H9 (cell line): ENCODE measurements around the gene RAF1. TPM values are rescaled to one million over a fixed set of nuclear protein-coding genes. Genes with fewer than 3 reads are reported as not detected.

ENCODE experiments used
- DNase-seq: peaks from one replicate; pipeline ENCODE4 v3.0.0-alpha.2; 2017
- H2AFZ ChIP-seq: one replicate; pipeline ENCODE4 v1.6.1; 2013; ENCODE audit warnings: mild to moderate bottlenecking, low read length, control low read depth, moderate library complexity
- H2AK5ac ChIP-seq: 2 replicates; pipeline ENCODE4 v1.6.1; 2013; ENCODE audit warnings: low read length, control low read depth, mixed read lengths; ENCODE audit not compliant: insufficient read length
- H2BK120ac ChIP-seq: one replicate; pipeline ENCODE4 v1.6.1; 2013; ENCODE audit warnings: low read depth, mild to moderate bottlenecking, low read length, control low read depth, inconsistent platforms; ENCODE audit not compliant: poor library complexity, severe bottlenecking
- H2BK12ac ChIP-seq: 2 replicates; pipeline ENCODE4 v1.6.1; 2013; ENCODE audit warnings: low read length, control low read depth, mixed read lengths, low read depth; ENCODE audit not compliant: insufficient read length
- H2BK15ac ChIP-seq: 2 replicates; pipeline ENCODE4 v1.6.1; 2013; ENCODE audit warnings: low read depth, low read length, control low read depth
- H2BK20ac ChIP-seq: one replicate; pipeline ENCODE4 v1.6.1; 2013; ENCODE audit warnings: low read depth, mild to moderate bottlenecking, low read length, control low read depth, inconsistent platforms; ENCODE audit not compliant: poor library complexity, severe bottlenecking
- H2BK5ac ChIP-seq: 2 replicates; pipeline ENCODE4 v1.6.1; 2013; ENCODE audit warnings: low read length, control low read depth, mixed read lengths; ENCODE audit not compliant: insufficient read length
- H3K14ac ChIP-seq: 2 replicates; pipeline ENCODE4 v1.6.1; 2013; ENCODE audit warnings: low read length, control low read depth; ENCODE audit not compliant: insufficient read depth
- H3K18ac ChIP-seq: 2 replicates; pipeline ENCODE4 v1.6.1; 2013; ENCODE audit warnings: low read depth, mild to moderate bottlenecking, mixed read lengths, low read length, control low read depth; ENCODE audit not compliant: insufficient read length
- H3K23ac ChIP-seq: 2 replicates; pipeline ENCODE4 v1.6.1; 2013; ENCODE audit warnings: low read length, control low read depth, mixed read lengths, low read depth; ENCODE audit not compliant: insufficient read length
- H3K23me2 ChIP-seq: 2 replicates; pipeline ENCODE4 v1.6.1; 2013; ENCODE audit warnings: low read depth, mild to moderate bottlenecking, mixed read lengths, low read length, control low read depth; ENCODE audit not compliant: insufficient read length, poor library complexity, severe bottlenecking
- H3K27ac ChIP-seq: 2 replicates; pipeline ENCODE4 v1.5.1; 2013; ENCODE audit warnings: low read length, control low read depth, mixed read lengths, low read depth; ENCODE audit not compliant: insufficient read length
- H3K27me3 ChIP-seq: 2 replicates; pipeline ENCODE4 v1.6.1; 2013; ENCODE audit warnings: low read length, control low read depth, inconsistent platforms; ENCODE audit not compliant: insufficient read depth
- H3K4ac ChIP-seq: 2 replicates; pipeline ENCODE4 v1.6.1; 2013; ENCODE audit warnings: low read depth, mild to moderate bottlenecking, control low read depth, inconsistent platforms, low read length, moderate library complexity
- H3K4me1 ChIP-seq: 2 replicates; pipeline ENCODE4 v1.6.1; 2013; ENCODE audit warnings: low read length, control low read depth, inconsistent platforms; ENCODE audit not compliant: insufficient read depth
- H3K4me2 ChIP-seq: 2 replicates; pipeline ENCODE4 v1.6.1; 2013; ENCODE audit warnings: low read length, control low read depth, mixed read lengths; ENCODE audit not compliant: insufficient read length, insufficient read depth
- H3K56ac ChIP-seq: 2 replicates; pipeline ENCODE4 v1.6.1; 2013; ENCODE audit warnings: low read depth, mild to moderate bottlenecking, mixed read lengths, low read length, control low read depth; ENCODE audit not compliant: insufficient read length
- H3K79me1 ChIP-seq: 2 replicates; pipeline ENCODE4 v1.6.1; 2013; ENCODE audit warnings: low read depth, mild to moderate bottlenecking, moderate library complexity, low read length, control low read depth, inconsistent platforms; ENCODE audit not compliant: insufficient read depth, poor library complexity, severe bottlenecking
- H3K79me2 ChIP-seq: 2 replicates; pipeline ENCODE4 v1.6.1; 2013; ENCODE audit warnings: low read length, control low read depth, inconsistent platforms; ENCODE audit not compliant: insufficient read depth
- H3K9ac ChIP-seq: 2 replicates; pipeline ENCODE4 v1.6.1; 2013; ENCODE audit warnings: low read length, control low read depth, mixed read lengths; ENCODE audit not compliant: insufficient read length; ENCODE audit errors: extremely low read depth
- H3K9me3 ChIP-seq: one replicate; pipeline ENCODE4 v1.6.1; 2013; ENCODE audit warnings: low read depth, low read length, inconsistent platforms; ENCODE audit not compliant: control insufficient read depth
- H3T11ph ChIP-seq: one replicate; pipeline ENCODE4 v1.6.1; 2013; ENCODE audit warnings: mild to moderate bottlenecking, low read length, control low read depth, inconsistent platforms
- H4K20me1 ChIP-seq: one replicate; pipeline ENCODE4 v1.6.1; 2013; ENCODE audit not compliant: control insufficient read depth, insufficient read length, insufficient read depth
- H4K5ac ChIP-seq: 2 replicates; pipeline ENCODE4 v1.6.1; 2013; ENCODE audit warnings: low read depth, mild to moderate bottlenecking, mixed read lengths, low read length, control low read depth; ENCODE audit not compliant: insufficient read length
- H4K8ac ChIP-seq: replicated peaks from 2 replicates; pipeline ENCODE4 v1.6.1; 2013; ENCODE audit warnings: low read length, control low read depth, mixed read lengths, low read depth; ENCODE audit not compliant: insufficient read length
- H4K91ac ChIP-seq: 2 replicates; pipeline ENCODE4 v1.6.1; 2013; ENCODE audit warnings: low read depth, mild to moderate bottlenecking, moderate library complexity, mixed read lengths, low read length, control low read depth; ENCODE audit not compliant: insufficient read length
- H3K27ac Mint-ChIP-seq, 3 experiments: 2 replicates in 2 of 3; 3 replicates in 1 of 3; pipeline ENCODE4 v1.8.0; 2020 to 2021; ENCODE audit warnings: mixed read lengths in 3 of 3, mild to moderate bottlenecking in 1 of 3, moderate library complexity in 1 of 3
- H3K27me3 Mint-ChIP-seq: 2 replicates; pipeline ENCODE4 v1.8.0; 2021; ENCODE audit warnings: low read depth, mild to moderate bottlenecking, moderate library complexity, mixed read lengths
- H3K36me3 Mint-ChIP-seq, 3 experiments: 2 replicates in 2 of 3; 3 replicates in 1 of 3; pipeline ENCODE4 v1.8.0; 2020 to 2021; ENCODE audit warnings: low read depth in 3 of 3, mixed read lengths in 3 of 3; ENCODE audit not compliant: insufficient read depth in 1 of 3
- H3K4me1 Mint-ChIP-seq, 2 experiments: 2 replicates each; pipeline ENCODE4 v1.8.0; 2020; ENCODE audit warnings: mixed read lengths in 2 of 2
- H3K4me3 Mint-ChIP-seq, 2 experiments: 2 replicates in 1 of 2; 3 replicates in 1 of 2; pipeline ENCODE4 v1.8.0; 2020 to 2021; ENCODE audit warnings: mild to moderate bottlenecking in 2 of 2, mixed read lengths in 2 of 2, moderate library complexity in 1 of 2
- H3K9me3 Mint-ChIP-seq, 2 experiments: 2 replicates in 1 of 2; 3 replicates in 1 of 2; pipeline ENCODE4 v1.8.0; 2020; ENCODE audit warnings: mild to moderate bottlenecking in 2 of 2, mixed read lengths in 2 of 2, moderate library complexity in 1 of 2
- CTCF ChIP-seq: fragments of 200-600 bp; sonication (generic); conservative IDR thresholded peaks from 3 replicates; pipeline ENCODE4 v1.8.0; 2021; ENCODE audit warnings: antibody characterized with exemption, mild to moderate bottlenecking
- WGBS: extraction: QIAGEN DNeasy Blood & Tissue Kit; methylation state at CpG from one replicate; pipeline ENCODE4 v1.1.7; 2013; ENCODE audit warnings: missing lambda C conversion rate, low lambda C conversion rate, mixed read lengths; ENCODE audit not compliant: insufficient read length; ENCODE audit errors: extremely low coverage; 5-methylcytosine and 5-hydroxymethylcytosine counted together
- total RNA-seq: library from RNA; stranded (reverse); gene quantifications from 2 replicates; pipeline ENCODE4 v1.2.1, GENCODE V29; 2021

RAF1 gene
- total RNA-seq, 1 experiment from 2014 or later, result 112 TPM

DNA sequence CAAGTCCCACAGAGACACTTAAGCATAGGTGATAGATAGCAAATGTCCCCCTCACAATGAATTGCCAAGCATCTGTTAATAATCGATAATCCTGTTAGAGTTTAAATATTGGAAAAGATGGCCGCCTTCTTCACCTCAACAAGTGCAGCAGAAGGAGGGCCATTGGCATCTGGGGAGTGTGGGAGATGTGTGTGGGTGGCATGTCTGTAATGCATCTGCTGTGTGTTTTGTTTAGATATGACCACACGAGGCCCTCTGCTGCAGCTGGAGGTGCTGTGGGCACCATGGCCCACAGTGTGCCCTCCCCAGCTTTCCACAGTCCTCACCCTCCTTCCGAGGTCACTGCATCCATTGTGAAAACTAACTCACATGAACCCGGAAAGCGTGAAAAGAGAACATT lies 94.1 kb downstream of the RAF1 start:
- peaks cover 6 to 7% of the 10 kb centered on the region in 2 experiments for H3K4me1 Mint-ChIP-seq
- H3K27ac Mint-ChIP-seq, result peak overlapping the region in 1 of 3 experiments; percentile 80; a peak in 1 of 7 replicates
- H3K9me3 Mint-ChIP-seq, result no peaks in the 10 kb centered on the region

More for the DNA sequence above, 94.1 kb downstream of the RAF1 start:
- Histone ChIP-seq H3K4me2 (no peak overlapping the region), H3K27ac (no peak overlapping the region), H3K27me3 (no peaks in the 10 kb centered on the region), H4K8ac (no peak overlapping the region), H4K91ac (no peak overlapping the region), H3K9me3 (no peaks in the 10 kb centered on the region), H2BK15ac (no peak overlapping the region), H3K23ac (no peak overlapping the region), H2BK5ac (no peak overlapping the region), H3K9ac (no peak overlapping the region), H4K20me1 (no peaks in the 10 kb centered on the region), H3T11ph (no peak overlapping the region), H2BK20ac (no peak overlapping the region), H2AFZ (no peak overlapping the region), H3K4ac (no peak overlapping the region), H3K14ac (no peak overlapping the region), H2AK5ac (no peak overlapping the region), H2BK12ac (no peak overlapping the region), H3K79me2 (peaks cover 9% of the 10 kb centered on the region; the same call in 1 of the 2 replicates), H3K79me1 (peaks cover 3% of the 10 kb centered on the region), H3K23me2 (no peaks in the 10 kb centered on the region), H3K18ac (no peak overlapping the region), H4K5ac (no peak overlapping the region), H3K4me1 (no peaks in the 10 kb centered on the region), H2BK120ac (no peak overlapping the region), H3K56ac (no peak overlapping the region)
- peaks cover 39 to 54% (median 52%) of the 10 kb centered on the region in 3 experiments; a peak in 6 of 7 replicates for H3K36me3 Mint-ChIP-seq
- DNase-seq, result no peak
- TF ChIP-seq CTCF, result no peak
- H3K27me3 Mint-ChIP-seq, result no peaks in the 10 kb centered on the region
- no CpG with 5 or more reads among the region's 6 CpGs for WGBS
- no peak overlapping the region for H3K4me3 Mint-ChIP-seq
